NCI-H345 treated with DMSO at 0.1 percent for 48 hours (cell line): ENCODE measurements around the gene LRP10.
A peak's percentile ranks its signal among the peaks of the same experiment; 100 is the strongest.
"Not testable (repeated sequence)": the region's sequence is repeated elsewhere in the genome, so short reads cannot be mapped to it uniquely, and the experiment has no call there.

ENCODE experiments used
- DNase-seq: peaks from one replicate; lab custom pipeline; 2025; ENCODE audit not compliant: unreplicated experiment; lab: John Stamatoyannopoulos, UW

LRP10 gene, protein sequence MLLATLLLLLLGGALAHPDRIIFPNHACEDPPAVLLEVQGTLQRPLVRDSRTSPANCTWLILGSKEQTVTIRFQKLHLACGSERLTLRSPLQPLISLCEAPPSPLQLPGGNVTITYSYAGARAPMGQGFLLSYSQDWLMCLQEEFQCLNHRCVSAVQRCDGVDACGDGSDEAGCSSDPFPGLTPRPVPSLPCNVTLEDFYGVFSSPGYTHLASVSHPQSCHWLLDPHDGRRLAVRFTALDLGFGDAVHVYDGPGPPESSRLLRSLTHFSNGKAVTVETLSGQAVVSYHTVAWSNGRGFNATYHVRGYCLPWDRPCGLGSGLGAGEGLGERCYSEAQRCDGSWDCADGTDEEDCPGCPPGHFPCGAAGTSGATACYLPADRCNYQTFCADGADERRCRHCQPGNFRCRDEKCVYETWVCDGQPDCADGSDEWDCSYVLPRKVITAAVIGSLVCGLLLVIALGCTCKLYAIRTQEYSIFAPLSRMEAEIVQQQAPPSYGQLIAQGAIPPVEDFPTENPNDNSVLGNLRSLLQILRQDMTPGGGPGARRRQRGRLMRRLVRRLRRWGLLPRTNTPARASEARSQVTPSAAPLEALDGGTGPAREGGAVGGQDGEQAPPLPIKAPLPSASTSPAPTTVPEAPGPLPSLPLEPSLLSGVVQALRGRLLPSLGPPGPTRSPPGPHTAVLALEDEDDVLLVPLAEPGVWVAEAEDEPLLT

GRCh38 chr14:22871224-22872032 is at the start of gene LRP10:
Gene LRP10, plus strand, starts transcription at chr14:22871740. Its CDS starts 564 bp downstream, at chr14:22872304.
- DNase-seq, result peak; percentile 73

- DNase-seq, result no peak
Measured at GRCh38 chr14:22822016-22822570, 49.4 kb upstream of the LRP10 start.

DNA sequence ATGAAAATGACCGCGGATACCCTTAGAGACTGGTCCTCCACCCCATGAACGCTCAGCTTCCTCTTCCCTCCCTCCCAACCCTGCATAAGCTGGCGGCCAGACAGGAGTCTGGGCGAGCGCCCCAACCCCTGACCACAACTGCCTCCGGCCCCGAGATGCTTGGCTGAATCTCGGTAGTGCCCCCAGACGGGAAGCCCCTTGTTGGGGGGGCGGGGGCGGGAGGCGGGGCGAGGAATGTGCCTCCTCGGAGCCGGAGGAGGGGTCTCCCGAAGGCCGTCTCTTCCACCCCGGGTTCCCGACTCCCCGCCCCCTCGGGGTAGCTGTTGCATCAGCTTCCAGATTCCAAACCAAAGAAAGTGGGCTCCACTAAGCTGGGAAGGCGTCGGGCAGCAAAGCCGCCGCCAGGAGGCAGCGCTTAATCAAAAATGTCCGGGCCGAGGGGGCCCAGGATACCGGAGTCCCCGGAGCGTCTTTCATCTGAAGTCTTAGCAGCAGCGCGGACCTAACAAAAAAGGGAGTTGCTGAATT is 48.9 kb upstream of the LRP10 start:
- DNase-seq, result no peak

DNA sequence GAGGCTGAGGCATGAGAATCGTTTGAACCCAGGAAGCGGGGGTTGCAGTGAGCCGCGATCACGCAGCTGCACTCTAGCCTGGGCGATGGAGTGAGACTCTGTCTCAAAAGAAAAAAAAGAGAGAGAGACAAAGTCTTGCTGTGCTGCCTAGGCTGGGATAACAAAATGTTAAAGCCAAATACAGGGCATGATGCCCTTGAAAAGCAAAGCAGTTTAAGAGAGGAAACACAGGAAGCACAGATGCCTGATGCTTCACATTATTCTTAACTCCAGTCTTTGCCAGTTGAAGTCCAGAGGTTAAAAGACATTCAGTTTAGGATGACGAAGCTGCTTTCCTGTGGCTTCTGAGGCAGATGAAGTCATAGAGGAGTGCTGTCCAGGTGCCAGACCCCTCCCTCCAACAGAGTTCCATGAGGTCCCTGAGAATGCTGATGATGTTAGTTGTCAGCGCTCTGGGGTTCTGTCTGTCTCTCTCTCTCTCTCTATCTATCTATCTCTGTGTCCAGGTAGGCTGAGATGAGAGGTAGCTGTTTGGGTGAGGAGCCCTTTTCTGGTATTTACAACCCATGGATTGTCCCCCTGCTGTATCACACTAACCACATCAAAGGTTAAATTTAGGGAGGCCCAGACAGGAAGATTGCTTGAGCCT is 46.7 kb upstream of the LRP10 start:
- DNase-seq, result no peak

DNA sequence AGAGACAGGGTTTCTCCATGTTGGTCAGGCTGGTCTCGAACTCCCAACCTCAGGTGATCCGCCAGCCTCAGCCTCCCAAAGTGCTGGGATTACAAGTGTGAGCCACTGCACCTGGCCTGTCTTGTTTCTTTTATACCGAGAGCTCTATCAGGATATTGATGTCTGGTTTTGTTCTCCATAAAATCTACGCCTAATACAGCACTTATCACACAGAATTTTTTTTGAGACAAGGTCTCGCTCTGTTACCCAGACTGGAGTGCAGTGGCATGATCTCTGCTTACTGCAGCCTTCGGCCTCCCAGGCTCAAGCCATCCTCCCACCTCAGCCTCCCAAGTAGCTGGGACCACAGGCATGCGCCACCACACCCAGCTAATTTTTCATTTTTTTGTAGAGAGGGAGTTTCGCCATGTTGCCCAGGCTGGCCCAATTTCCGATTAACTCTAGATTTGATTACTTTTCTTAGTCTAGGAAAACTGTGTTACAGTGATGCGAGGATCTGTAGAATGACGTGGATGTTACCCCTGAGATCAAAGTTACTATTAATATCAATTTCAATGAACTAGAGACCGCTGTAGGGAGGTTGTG is 42.4 kb upstream of the LRP10 start:
- DNase-seq, result not testable (repeated sequence)

- DNase-seq, result peak; percentile 87
Measured at GRCh38 chr14:22829661-22830442, 41.7 kb upstream of the LRP10 start, which contains the start of gene MRPL52. Gene MRPL52, plus strand, starts transcription at chr14:22829887. Its CDS starts 26 bp downstream, at chr14:22829913.

DNA sequence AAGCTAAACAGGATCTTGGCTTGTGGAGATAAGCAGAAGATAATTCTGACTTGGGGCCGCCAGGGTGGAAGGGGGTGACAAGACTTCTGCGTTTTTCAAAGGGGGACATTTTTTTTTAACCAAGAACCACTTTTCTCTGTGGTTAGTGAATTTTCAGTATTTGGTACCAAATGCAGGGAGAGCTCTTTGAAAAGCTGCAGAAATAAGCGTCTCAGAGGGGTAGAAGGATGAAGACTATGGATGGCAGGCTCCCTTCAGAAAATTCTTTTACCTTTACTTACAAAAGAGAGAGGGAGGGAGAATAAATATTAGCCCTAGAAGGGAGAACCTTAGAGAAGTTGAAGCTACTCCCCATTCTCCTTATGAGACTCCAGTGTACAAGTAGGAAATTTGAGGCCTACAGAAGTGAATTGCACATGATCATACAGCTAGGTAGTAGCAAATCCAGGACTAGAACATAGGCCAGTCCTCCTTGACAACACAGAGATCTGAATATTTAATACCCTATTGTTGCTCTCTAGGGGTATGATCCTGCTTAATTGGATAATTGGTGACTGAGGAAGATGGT is 41.0 kb upstream of the LRP10 start:
- DNase-seq, result no peak

GRCh38 chr14:22835505-22835904 is 36.0 kb upstream of the LRP10 start:
- no peak for DNase-seq

GRCh38 chr14:22836301-22837113 is 35.0 kb upstream of the LRP10 start, which contains the start of gene MMP14:
Gene MMP14, plus strand, starts transcription at chr14:22836585. Its CDS starts 233 bp downstream, at chr14:22836818.
- no peak for DNase-seq

DNA sequence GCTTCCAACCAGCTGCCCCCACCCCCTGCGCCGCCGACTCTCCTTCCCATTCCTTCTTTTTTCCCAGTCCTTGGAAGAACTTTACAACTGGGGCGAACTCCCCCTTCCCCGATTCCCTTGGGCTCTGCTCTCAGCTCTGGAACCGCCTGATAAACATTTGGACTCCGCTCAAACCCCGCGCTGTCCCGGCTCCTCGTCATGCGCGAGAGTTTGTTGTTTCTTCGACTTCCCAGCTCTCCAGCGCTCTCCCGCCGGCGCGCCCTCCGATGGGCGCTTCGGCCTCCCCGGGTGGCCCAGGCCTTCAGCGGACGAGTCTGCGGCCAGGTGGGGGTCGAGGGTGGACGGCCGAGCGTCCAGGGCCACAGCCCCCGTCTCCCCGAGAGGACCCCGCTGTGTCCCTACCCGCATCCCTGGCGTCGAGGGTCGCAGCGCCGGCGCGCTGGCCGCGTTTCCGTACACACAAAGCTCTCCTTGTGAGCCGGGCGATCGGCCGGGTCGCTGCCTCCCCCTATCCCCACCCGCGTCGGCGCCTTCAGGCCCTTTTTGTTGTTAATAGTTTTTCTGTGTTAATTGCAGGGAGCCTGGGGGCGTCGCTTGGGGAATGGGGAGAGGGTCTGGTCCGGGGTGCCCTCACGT is 34.3 kb upstream of the LRP10 start:
- DNase-seq, result no peak

DNA sequence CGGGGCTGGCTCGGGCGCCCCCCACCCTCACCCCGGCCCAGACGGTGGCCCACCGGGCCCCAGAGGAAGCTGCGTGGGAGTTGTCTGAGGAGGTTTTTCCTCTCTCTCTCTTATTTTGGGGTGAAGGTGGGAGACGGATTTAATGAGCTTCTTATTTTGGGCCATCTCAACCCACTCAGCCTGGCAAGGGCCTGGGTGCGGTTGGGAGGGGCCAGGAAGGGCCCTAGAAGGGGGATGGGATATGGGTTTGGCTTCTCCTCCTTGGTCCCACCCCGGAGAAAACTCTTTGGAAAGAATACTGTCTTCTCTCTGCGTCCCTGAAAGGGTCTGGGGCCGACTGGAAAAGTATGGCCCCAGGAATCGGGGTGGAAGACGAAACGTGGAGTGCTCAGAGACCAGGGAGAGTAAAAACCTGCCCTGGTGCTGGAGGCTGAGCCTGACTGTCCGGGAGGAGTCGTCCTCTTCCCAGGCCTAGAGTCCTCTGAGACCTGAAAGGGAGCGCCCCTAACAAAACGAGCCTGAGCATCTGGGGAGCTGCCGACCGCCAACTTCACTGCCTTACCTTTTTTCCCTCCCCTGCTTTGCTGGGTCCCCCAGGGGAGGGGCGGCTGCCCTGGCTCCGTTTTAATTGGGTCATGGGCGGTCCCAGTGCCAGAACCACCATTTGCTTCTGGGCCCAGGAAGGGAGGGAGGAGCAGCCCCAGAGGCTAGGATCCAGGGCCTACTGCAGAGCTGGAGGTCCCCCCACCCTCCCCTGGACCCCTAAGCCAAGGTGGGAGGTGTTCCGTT is 33.6 kb upstream of the LRP10 start:
- DNase-seq, result no peak

DNA sequence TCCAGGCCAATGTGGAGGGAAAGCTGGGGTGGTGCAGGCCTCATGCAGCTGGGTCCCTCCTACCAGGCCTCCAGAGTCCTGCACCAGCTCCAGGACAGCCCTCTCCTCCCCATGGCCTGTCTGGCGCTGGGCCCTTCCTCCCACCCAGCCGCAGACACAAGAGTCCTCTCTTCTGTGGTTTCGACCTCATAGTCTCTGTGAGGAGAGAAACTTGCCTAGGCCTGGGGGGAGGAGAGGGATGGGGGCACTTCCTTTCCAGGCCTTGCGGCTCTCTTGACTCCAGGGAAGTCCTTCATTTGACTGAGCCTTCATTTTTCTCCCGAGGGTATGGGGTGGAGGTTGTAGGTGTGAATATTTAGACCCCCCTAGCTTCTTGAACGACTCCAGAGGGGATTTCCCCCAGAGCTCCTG is 32.9 kb upstream of the LRP10 start:
- no peak for DNase-seq

GRCh38 chr14:22839159-22839779 is 32.3 kb upstream of the LRP10 start:
- no peak for DNase-seq

GRCh38 chr14:22841311-22841710 is 30.2 kb upstream of the LRP10 start:
- no peak for DNase-seq

DNA sequence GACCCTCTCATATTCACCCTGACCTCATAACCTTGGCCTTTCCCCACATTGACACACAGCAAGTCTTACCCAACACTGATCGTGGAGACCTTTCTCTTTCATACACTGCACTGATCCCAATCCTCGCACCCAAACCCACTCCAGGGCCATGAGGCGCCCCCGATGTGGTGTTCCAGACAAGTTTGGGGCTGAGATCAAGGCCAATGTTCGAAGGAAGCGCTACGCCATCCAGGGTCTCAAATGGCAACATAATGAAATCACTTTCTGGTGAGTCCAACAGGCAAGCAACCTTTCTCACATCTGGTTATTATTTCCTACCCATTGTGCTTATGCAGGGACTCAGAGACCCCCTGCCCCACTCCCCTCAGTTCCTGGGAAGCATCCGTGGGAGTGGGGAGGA is 29.8 kb upstream of the LRP10 start:
- DNase-seq, result no peak
